Measurements from ENCODE around the gene EXOC4. TPM values are rescaled to one million over a fixed set of nuclear protein-coding genes. Genes with fewer than 3 reads are reported as not detected.

The EXOC4 gene
- polyA plus RNA-seq, 3 donors: 17.9 to 28.0 (median 22.3) TPM

GRCh38 chr7:133947458-133948254 lies 694.8 kb downstream of the EXOC4 start:
- no peak overlapping the region for H3K27ac ChIP-seq (ENCODE audit: low read depth, low read length)
- WGBS, 3 donors: 85 to 92% (median 90%) methylated on average over 6 of the region's 6 CpGs

- WGBS, 3 donors: 76 to 95% (median 89%) methylated on average over 6 of the region's 6 CpGs
- no peak overlapping the region for H3K27ac ChIP-seq (ENCODE audit: low read depth, low read length)
Measured at GRCh38 chr7:133948588-133948987, 695.7 kb downstream of the EXOC4 start.

GRCh38 chr7:133950855-133951254 lies 698.0 kb downstream of the EXOC4 start:
- no peak overlapping the region for H3K27ac ChIP-seq (ENCODE audit: low read depth, low read length)
- 80 to 95% (median 81%) methylated on average over 4 of the region's 4 CpGs for WGBS, 3 donors

- 98 to 100% (median 98%) methylated on average over 2 of the region's 2 CpGs for WGBS, 3 donors
- no peak overlapping the region for H3K27ac ChIP-seq (ENCODE audit: low read depth, low read length)
Measured at GRCh38 chr7:133955208-133955607, 702.3 kb downstream of the EXOC4 start.

- WGBS, 3 donors: 46 to 63% (median 52%) methylated on average over 2 of the region's 2 CpGs
- H3K27ac ChIP-seq (ENCODE audit: low read depth, low read length): no peak overlapping the region
Measured at GRCh38 chr7:133957845-133958244, 705.0 kb downstream of the EXOC4 start.

GRCh38 chr7:133958822-133959221 lies 705.9 kb downstream of the EXOC4 start:
- WGBS, 3 donors: 92 to 96% (median 93%) methylated on average over 1 of the region's 1 CpG

GRCh38 chr7:133959505-133959904 lies 706.6 kb downstream of the EXOC4 start:
- WGBS, 3 donors: 93 to 95% (median 94%) methylated on average over 2 of the region's 2 CpGs
- no peak overlapping the region for H3K27ac ChIP-seq (ENCODE audit: low read depth, low read length)

More at GRCh38 chr7:133958822-133959221, 705.9 kb downstream of the EXOC4 start:
- H3K27ac ChIP-seq (ENCODE audit: low read depth, low read length): no peak overlapping the region

GRCh38 chr7:133961724-133962123 lies 708.8 kb downstream of the EXOC4 start:
- 89 to 92% (median 91%) methylated on average over 3 of the region's 3 CpGs for WGBS, 3 donors

GRCh38 chr7:133962646-133963045 lies 709.8 kb downstream of the EXOC4 start:
- H3K27ac ChIP-seq (ENCODE audit: low read depth, low read length): no peak overlapping the region
- 91 to 95% (median 95%) methylated on average over 4 of the region's 4 CpGs for WGBS, 3 donors

More at GRCh38 chr7:133961724-133962123, 708.8 kb downstream of the EXOC4 start:
- H3K27ac ChIP-seq (ENCODE audit: low read depth, low read length): no peak overlapping the region

GRCh38 chr7:133963629-133964028 lies 710.8 kb downstream of the EXOC4 start:
- WGBS, 3 donors: 66 to 86% (median 73%) methylated on average over 2 of the region's 2 CpGs
- H3K27ac ChIP-seq (ENCODE audit: low read depth, low read length): no peak overlapping the region

GRCh38 chr7:133971625-133972024 lies 718.7 kb downstream of the EXOC4 start:
- WGBS, 3 donors: 85 to 89% (median 85%) methylated on average over 2 of the region's 2 CpGs

GRCh38 chr7:133973710-133974109 lies 720.8 kb downstream of the EXOC4 start:
- no peak overlapping the region for H3K27ac ChIP-seq (ENCODE audit: low read depth, low read length)
- 89 to 96% (median 92%) methylated on average over 2 of the region's 2 CpGs for WGBS, 3 donors

More at GRCh38 chr7:133971625-133972024, 718.7 kb downstream of the EXOC4 start:
- H3K27ac ChIP-seq (ENCODE audit: low read depth, low read length): no peak overlapping the region

GRCh38 chr7:133975130-133975529 lies 722.3 kb downstream of the EXOC4 start:
- H3K27ac ChIP-seq (ENCODE audit: low read depth, low read length): no peak overlapping the region

- WGBS, 3 donors: 87 to 99% (median 91%) methylated on average over 1 of the region's 1 CpG
- no peak overlapping the region for H3K27ac ChIP-seq (ENCODE audit: low read depth, low read length)
Measured at GRCh38 chr7:133976140-133976539, 723.3 kb downstream of the EXOC4 start.

- H3K27ac ChIP-seq (ENCODE audit: low read depth, low read length): no peak overlapping the region
- 59 to 80% (median 72%) methylated on average over 4 of the region's 4 CpGs for WGBS, 3 donors
Measured at GRCh38 chr7:133977409-133978274, 724.8 kb downstream of the EXOC4 start.

- no peak overlapping the region for H3K27ac ChIP-seq (ENCODE audit: low read depth, low read length)
- 74 to 78% (median 74%) methylated on average over 5 of the region's 5 CpGs for WGBS, 3 donors
Measured at GRCh38 chr7:133978502-133979295, 725.8 kb downstream of the EXOC4 start.

GRCh38 chr7:133980804-133981203 lies 727.9 kb downstream of the EXOC4 start:
- WGBS, 3 donors: 83 to 96% (median 93%) methylated on average over 1 of the region's 1 CpG
- no peak overlapping the region for H3K27ac ChIP-seq (ENCODE audit: low read depth, low read length)

GRCh38 chr7:133983685-133984419 lies 731.0 kb downstream of the EXOC4 start:
- no peak overlapping the region for H3K27ac ChIP-seq (ENCODE audit: low read depth, low read length)
- 64 to 73% (median 71%) methylated on average over 6 of the region's 6 CpGs for WGBS, 3 donors
